Measurements from ENCODE around the gene BCOR. TPM values are rescaled to one million over a fixed set of nuclear protein-coding genes. Genes with fewer than 3 reads are reported as not detected.

The BCOR gene
- total and polyA plus RNA-seq, 2 of the 8 experiments (the other 6 are each of a cell fraction or from before 2014, with no cell fraction given) = 25.0 to 50.8 TPM

GRCh38 chrX:40056420-40056819 lies 41.3 kb downstream of the BCOR start:
- peaks cover 25 to 90% (median 67%) of the 10 kb centered on the region in 4 experiments for H3K36me3 ChIP-seq (ENCODE audit: control insufficient read depth in 2 of 4, insufficient read depth in 4 of 4, low read length in 3 of 4)
- no peak overlapping the region for H2BK12ac ChIP-seq (ENCODE audit: low read depth, low read length)
- H3K79me1 ChIP-seq (ENCODE audit: low read depth, low read length) = no peaks in the 10 kb centered on the region
- H2AK5ac ChIP-seq (ENCODE audit: low read depth, low read length) = no peak overlapping the region
- H3K4me3 ChIP-seq (ENCODE audit: extremely low read depth in 1 of 4, insufficient read depth in 2 of 4, low read depth in 3 of 4, low read length in 4 of 4) = no peak overlapping the region
- no peak for TF ChIP-seq BRCA1 (IDR thresholded peaks at IDR 0.05; ENCODE audit: low read depth, low read length)
- no peak for TF ChIP-seq TAF1 (IDR thresholded peaks at IDR 0.05; ENCODE audit: low read depth, low read length)
- TF ChIP-seq KDM1A (IDR thresholded peaks at IDR 0.05; ENCODE audit: borderline replicate concordance, low read length) = no peak
- TF ChIP-seq KDM5A (IDR thresholded peaks at IDR 0.05; ENCODE audit: low read length) = no peak
- TF ChIP-seq SIX5 (IDR thresholded peaks at IDR 0.05; ENCODE audit: low read depth, low read length) = no peak
- TF ChIP-seq POU5F1 (IDR thresholded peaks at IDR 0.05; ENCODE audit: low read depth, low read length) = no peak
- TF ChIP-seq E2F6 (IDR thresholded peaks at IDR 0.05) = no peak
- no peak for TF ChIP-seq CTBP2 (IDR thresholded peaks at IDR 0.05; ENCODE audit: borderline replicate concordance, insufficient read depth, insufficient read length, low read length)
- no peak for TF ChIP-seq POLR2A (IDR thresholded peaks at IDR 0.05; ENCODE audit: control extremely low read depth in 1 of 2, low read depth in 2 of 2, low read length in 2 of 2)
- TF ChIP-seq, protein P1, sequence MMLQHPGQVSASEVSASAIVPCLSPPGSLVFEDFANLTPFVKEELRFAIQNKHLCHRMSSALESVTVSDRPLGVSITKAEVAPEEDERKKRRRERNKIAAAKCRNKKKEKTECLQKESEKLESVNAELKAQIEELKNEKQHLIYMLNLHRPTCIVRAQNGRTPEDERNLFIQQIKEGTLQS (IDR thresholded peaks at IDR 0.05; ENCODE audit: insufficient read depth, low read depth, low read length) = no peak
- no peak for TF ChIP-seq SAP30 (IDR thresholded peaks at IDR 0.05; ENCODE audit: insufficient read depth, insufficient replicate concordance, low read length)
- TF ChIP-seq SUZ12 (IDR thresholded peaks at IDR 0.05; ENCODE audit: low read length) = no peak
- no peak overlapping the region for H3K9ac ChIP-seq (replicated peaks in 1 of 4; ENCODE audit: extremely low read depth in 1 of 4, low read depth in 3 of 4, low read length in 3 of 4)
- H3K9me3 ChIP-seq (ENCODE audit: insufficient read depth in 2 of 2, low read depth in 1 of 2, low read length in 1 of 2) = peaks cover 3 to 15% of the 10 kb centered on the region in 2 experiments; a peak in 3 of 4 replicates
- no peak overlapping the region for H2BK20ac ChIP-seq (ENCODE audit: low read length)
- H4K91ac ChIP-seq (replicated peaks; ENCODE audit: insufficient read length, low read length) = no peak overlapping the region
- no peak overlapping the region for H2BK120ac ChIP-seq (replicated peaks; ENCODE audit: low read depth, low read length)
- H4K5ac ChIP-seq (ENCODE audit: insufficient read length, low read depth, low read length) = no peak overlapping the region
- DNase-seq (ENCODE audit: low read depth in 1 of 2, low spot score in 2 of 2) = no peak
- no peak overlapping the region for H3K56ac ChIP-seq (replicated peaks; ENCODE audit: insufficient read length, low read depth, low read length)
- WGBS, 2 experiments (ENCODE audit: extremely low coverage in 1 of 2, insufficient coverage in 1 of 2, insufficient read length in 1 of 2, insufficient replicate concordance in 2 of 2, low coverage in 1 of 2, low lambda C conversion rate in 2 of 2, missing lambda C conversion rate in 1 of 2) = 84% methylated on average over 4 of the region's 4 CpGs; no CpG with 5 or more reads in 1 of the 2 experiments
- no peak overlapping the region for H3K23ac ChIP-seq (ENCODE audit: insufficient read length)
- ChIA-PET POLR2A (ENCODE audit: partially characterized antibody) (interaction anchor here (1.0 to 3.0 kb wide), 2 partner anchors 8 to 39 kb away, joined by 4 to 11 read pairs; no protein-coding TSS in a partner anchor), CTCF (ENCODE audit: partially characterized antibody) (interaction anchor here (0.5 to 1.9 kb wide), 10 partner anchors 8 to 893 kb away, joined by 3 to 8 read pairs (median 4); no protein-coding TSS in a partner anchor)
- no peaks in the 10 kb centered on the region for H3K27me3 ChIP-seq (replicated peaks in 1 of 4; ENCODE audit: control insufficient read depth in 3 of 4, extremely low read depth in 1 of 4, insufficient read depth in 3 of 4, low read length in 3 of 4)
- H3K4ac ChIP-seq (replicated peaks; ENCODE audit: insufficient read length, low read depth, low read length) = no peak overlapping the region
- H3K27ac ChIP-seq (ENCODE audit: low read depth, low read length) = no peak overlapping the region
- no peak overlapping the region for H3K18ac ChIP-seq (ENCODE audit: extremely low read depth, low read length)
- H4K20me1 ChIP-seq (replicated peaks in 1 of 2; ENCODE audit: control insufficient read depth in 1 of 2, insufficient read depth in 2 of 2, low read length in 2 of 2) = peaks cover 0 to 3% of the 10 kb centered on the region in 2 experiments
- H3K79me2 ChIP-seq (ENCODE audit: control insufficient read depth in 1 of 2, insufficient read depth in 2 of 2, low read length in 2 of 2) = no peaks in the 10 kb centered on the region; a peak in 1 of 4 replicates
- no peak for FAIRE-seq
- no peak overlapping the region for H2BK5ac ChIP-seq (ENCODE audit: low read depth, low read length)
- no peak overlapping the region for H2AFZ ChIP-seq (ENCODE audit: low read length)
- no peak overlapping the region for H3K14ac ChIP-seq (ENCODE audit: insufficient read length)
- no peak overlapping the region for H3K4me2 ChIP-seq (ENCODE audit: insufficient read depth in 1 of 2, low read depth in 2 of 2, low read length in 2 of 2)
- no peaks in the 10 kb centered on the region for H3K23me2 ChIP-seq (ENCODE audit: low read depth, low read length)
- H2BK15ac ChIP-seq (ENCODE audit: low read length) = no peak overlapping the region
- H4K8ac ChIP-seq (ENCODE audit: extremely low read depth, insufficient read depth, low read length) = no peak overlapping the region; the same call in 1 of the 2 replicates
- no peaks in the 10 kb centered on the region for H3K4me1 ChIP-seq (replicated peaks in 1 of 4; ENCODE audit: control insufficient read depth in 3 of 4, insufficient read depth in 4 of 4, low read length in 3 of 4)

Data from H1 (cell line).